GM12878 (cell line): ENCODE measurements around the gene DKC1. TPM values are rescaled to one million over a fixed set of nuclear protein-coding genes. Genes with fewer than 3 reads are reported as not detected.

ENCODE experiments used
- ATAC-seq: fragments of 200-7000 bp; cut with Tn5 transposase; 3 replicates; pipeline ENCODE4 v1.9.1; 2020; ENCODE audit warnings: mild to moderate bottlenecking, moderate library complexity
- BruUV-seq: library from RNA; stranded (reverse); fragments of 400-500 nt; replicated peaks from 2 replicates; lab custom pipeline; 2021; lab: Mats Ljungman, UMichigan
- CTCF ChIA-PET: fragments of 300-600 bp; sonication (Branson Sonifier 250); formaldehyde crosslinking; extraction: SDS; loops from one replicate; lab custom pipeline; 2021; ENCODE audit warnings: inconsistent platforms; lab: Yijun Ruan, JAX
- POLR2A ChIA-PET: fragments of 350-600 bp; formaldehyde crosslinking; extraction: SDS; loops from one replicate; lab custom pipeline; 2021; ENCODE audit warnings: inconsistent platforms; lab: Charles Lee
- RAD21 ChIA-PET: fragments of 300-600 bp; sonication (Branson Sonifier 250); formaldehyde crosslinking; loops from one replicate; lab custom pipeline; 2023; ENCODE audit warnings: antibody characterized with exemption; ENCODE audit not compliant: unreplicated experiment; lab: Charles Lee
- SMC1A ChIA-PET: fragments of 300-600 bp; sonication (Branson Sonifier 250); formaldehyde crosslinking; loops from one replicate; lab custom pipeline; 2023; ENCODE audit not compliant: unreplicated experiment, uncharacterized antibody; lab: Charles Lee
- DNase-seq: peaks from one replicate; pipeline ENCODE4 v3.0.0-alpha.2; 2011; ENCODE audit warnings: low read depth, low spot score
- FAIRE-seq: peaks from 3 replicates; lab custom pipeline; 2011; peaks lifted over from hg19 to GRCh38; lab: Jason Lieb, UNC
- H2AFZ ChIP-seq: 2 replicates; pipeline ENCODE4 v1.6.0; 2011; ENCODE audit warnings: low read depth, low read length, control low read depth; ENCODE audit not compliant: control insufficient read depth
- H3K27ac ChIP-seq: 2 replicates; pipeline ENCODE4 v1.5.1; 2011; ENCODE audit warnings: control low read depth; ENCODE audit not compliant: control insufficient read depth, insufficient read depth
- H3K27me3 ChIP-seq, 2 experiments: replicated peaks in 1 of 2; 2 replicates each; pipeline versions ENCODE4 v1.6.0 to v1.6.1; 2011; ENCODE audit warnings: low read length in 1 of 2; ENCODE audit not compliant: control insufficient read depth in 2 of 2, insufficient read depth in 2 of 2
- H3K36me3 ChIP-seq, 2 experiments: 2 replicates each; pipeline ENCODE4 v1.5.1; 2011; ENCODE audit warnings: low read length in 1 of 2; ENCODE audit not compliant: control insufficient read depth in 2 of 2, insufficient read depth in 2 of 2
- H3K4me1 ChIP-seq: 2 replicates; pipeline ENCODE4 v1.6.1; 2011; ENCODE audit warnings: mild to moderate bottlenecking, low read length, moderate library complexity, mixed read lengths; ENCODE audit not compliant: control insufficient read depth, insufficient read depth
- H3K4me2 ChIP-seq: 2 replicates; pipeline ENCODE4 v1.6.0; 2011; ENCODE audit warnings: control low read depth; ENCODE audit not compliant: control insufficient read depth, insufficient read depth
- H3K4me3 ChIP-seq: fragments of 200-600 bp; sonication (generic); 2 replicates; pipeline ENCODE4 v1.5.1; 2016
- H3K79me2 ChIP-seq: 2 replicates; pipeline ENCODE4 v1.6.0; 2011; ENCODE audit warnings: low read length; ENCODE audit not compliant: control insufficient read depth, insufficient read depth
- H3K9ac ChIP-seq: 2 replicates; pipeline ENCODE4 v1.8.0; 2011; ENCODE audit warnings: low read length, control low read depth, mixed read lengths; ENCODE audit not compliant: control insufficient read depth, insufficient read depth
- H3K9me3 ChIP-seq: replicated peaks from 3 replicates; pipeline ENCODE4 v1.5.1; 2011; ENCODE audit warnings: mild to moderate bottlenecking, low read length; ENCODE audit not compliant: control insufficient read depth, insufficient read depth
- H4K20me1 ChIP-seq: 2 replicates; pipeline ENCODE4 v1.6.0; 2011; ENCODE audit not compliant: control insufficient read depth, insufficient read depth
- CBX3 ChIP-seq: fragments of 200-600 bp; sonication (generic); IDR thresholded peaks from 2 replicates; pipeline ENCODE4 v1.6.1; 2016; ENCODE audit warnings: low read depth, borderline replicate concordance
- CTCF ChIP-seq, 3 experiments: IDR thresholded peaks in 2 of 3; conservative IDR thresholded peaks in 1 of 3; 2 replicates each; pipeline ENCODE4 v1.5.1; 2011; ENCODE audit warnings: low read depth in 3 of 3, low read length in 3 of 3, mild to moderate bottlenecking in 3 of 3, control low read depth in 2 of 3, moderate library complexity in 2 of 3, inconsistent platforms in 1 of 3, mixed read lengths in 1 of 3; ENCODE audit not compliant: control insufficient read depth in 2 of 3, insufficient read depth in 1 of 3; ENCODE audit errors: extremely low read depth in 1 of 3
- EP300 ChIP-seq, 2 experiments: fragments of 150-350 bp in 1 of 2; IDR thresholded peaks; 2 replicates each; pipeline ENCODE4 v1.6.1; 2011 to 2012; ENCODE audit warnings: low read depth in 2 of 2, low read length in 2 of 2, borderline replicate concordance in 1 of 2, improper control_type of control experiment in 1 of 2, inconsistent platforms in 1 of 2; ENCODE audit not compliant: control insufficient read depth in 1 of 2
- HDAC6 ChIP-seq: fragments of 200-600 bp; sonication (generic); IDR thresholded peaks from one replicate; pipeline ENCODE4 v1.8.0; 2017; ENCODE audit warnings: antibody characterized with exemption; ENCODE audit not compliant: unreplicated experiment
- MAX ChIP-seq: IDR thresholded peaks from 2 replicates; pipeline ENCODE4 v1.6.1; 2012; ENCODE audit warnings: low read depth, low read length, improper control_type of control experiment
- MYC ChIP-seq: IDR thresholded peaks from 2 replicates; pipeline ENCODE4 v1.6.1; 2011; ENCODE audit warnings: mild to moderate bottlenecking, low read length, moderate library complexity, inconsistent platforms; ENCODE audit not compliant: insufficient read depth, insufficient replicate concordance, insufficient read length, severe bottlenecking
- RFX5 ChIP-seq: IDR thresholded peaks from 2 replicates; pipeline ENCODE4 v1.6.1; 2011; ENCODE audit warnings: low read depth, low read length, improper control_type of control experiment
- SMAD5 ChIP-seq: IDR thresholded peaks from 2 replicates; pipeline ENCODE4 v1.6.1; 2016; ENCODE audit warnings: antibody characterized with exemption, low read depth
- USF1 ChIP-seq: IDR thresholded peaks from 2 replicates; pipeline ENCODE4 v1.6.1; 2011; ENCODE audit warnings: borderline replicate concordance, low read depth, mild to moderate bottlenecking, moderate library complexity, mixed read lengths, low read length; ENCODE audit not compliant: insufficient read depth; ENCODE audit errors: extremely low read length
- ZNF217 ChIP-seq: fragments of 450-650 bp; IDR thresholded peaks from 2 replicates; pipeline ENCODE4 v1.6.1; 2017; ENCODE audit warnings: antibody characterized with exemption, mild to moderate bottlenecking
- ZNF384 ChIP-seq: IDR thresholded peaks from 2 replicates; pipeline ENCODE4 v1.6.1; 2012; ENCODE audit warnings: low read depth, mild to moderate bottlenecking, low read length, improper control_type of control experiment, borderline replicate concordance
- WGBS: methylation state at CpG from one replicate; pipeline ENCODE4 v1.1.6; 2016; ENCODE audit warnings: low lambda C conversion rate; ENCODE audit not compliant: insufficient replicate concordance, insufficient coverage; ENCODE audit errors: missing lambda C conversion rate; 5-methylcytosine and 5-hydroxymethylcytosine counted together
- in situ Hi-C: fragments of 300-500 bp; cut with MboI; formaldehyde crosslinking; loops from 9 replicates; pipeline ENCODE4 v1.14.3; 2018; ENCODE audit warnings: mixed read lengths
- intact Hi-C: fragments of 100-400 bp; cut with micrococcal nuclease; formaldehyde crosslinking; loops from one replicate; pipeline ENCODE4 v1.14.2; 2022; ENCODE audit not compliant: unreplicated experiment
- polyA plus RNA-seq, 11 experiments: library from polyadenylated mRNA; depleted of rRNA in 4 of 11; unstranded in 6 of 11; stranded (reverse) in 5 of 11; fragments of >200 nt; fragmentation: Nextera tagmentation in 4 of 11; fragmentation: Illumina TruSeq in 1 of 11; extraction: Ambion mirVana in 4 of 11; extraction: Trizol in 1 of 11; gene quantifications; 1 replicate in 1 of 11; 2 replicates in 10 of 11; pipeline versions ENCODE4 v1.2.1 to v1.2.3, GENCODE V29; 2011 to 2016; ENCODE audit warnings: inconsistent platforms in 2 of 11, missing spikeins in 2 of 11, low read depth in 1 of 11
- total RNA-seq, 4 experiments: library from RNA; depleted of rRNA in 3 of 4; stranded (reverse); fragments of >200 nt in 3 of 4; fragmentation: Illumina TruSeq in 1 of 4; extraction: Trizol in 1 of 4; gene quantifications; 2 replicates each; pipeline versions ENCODE4 v1.2.1 to v1.2.3, GENCODE V29; 2013 to 2021

Gene DKC1
- total and polyA plus RNA-seq, 10 of the 15 experiments (the other 5 are each of a cell fraction or from before 2014, with no cell fraction given) = 70.1 to 159 (median 116) TPM

- Histone ChIP-seq H3K9me3 (no peaks in the 10 kb centered on the region), H3K36me3 (no peaks in the 10 kb centered on the region), H2AFZ (no peak overlapping the region), H3K79me2 (no peaks in the 10 kb centered on the region), H4K20me1 (no peaks in the 10 kb centered on the region), H3K4me3 (no peak overlapping the region), H3K27me3 (no peaks in the 10 kb centered on the region), H3K27ac (no peak overlapping the region), H3K4me2 (no peak overlapping the region), H3K9ac (no peak overlapping the region), H3K4me1 (peaks cover 8% of the 10 kb centered on the region)
- in situ Hi-C loops (loop anchor here (25.0 kb wide), 1 partner anchor 144 kb away; the partner anchor contains the start of gene CTAG1A), intact Hi-C loops (no loop called here)
- ATAC-seq = no peak
- ChIA-PET CTCF (interaction anchor here (4.8 kb wide), 1 partner anchor 17 kb away, joined by 19 read pairs; no protein-coding TSS in a partner anchor), RAD21 (no interaction called here), POLR2A (no interaction called here), SMC1A (no interaction called here)
- TF ChIP-seq MAX (no peak), MYC (no peak), HDAC6 (no peak), ZNF384 (no peak), USF1 (no peak), CTCF (IDR thresholded peaks at IDR 0.05 in 2 of 3, conservative IDR thresholded peaks at IDR 0.05 in 1 of 3; ENCODE audit: control insufficient read depth in 2 of 3, extremely low read depth in 1 of 3, insufficient read depth in 1 of 3, low read depth in 3 of 3, low read length in 3 of 3) (no peak), EP300 (IDR thresholded peaks at IDR 0.05; ENCODE audit: borderline replicate concordance in 1 of 2, control insufficient read depth in 1 of 2, low read depth in 2 of 2, low read length in 2 of 2) (no peak), SMAD5 (no peak), CBX3 (no peak), RFX5 (no peak), ZNF217 (no peak)
- FAIRE-seq = no peak
- 90% methylated on average over 5 of the region's 5 CpGs for WGBS
- BruUV-seq = no TSS peak
- DNase-seq = no peak
Observed at GRCh38 chrX:154731184-154731583, 31.5 kb upstream of the DKC1 start.
